Posterior cingulate gyrus (tissue), 11 donors: Measurements from ENCODE around the gene KANSL2.
"Not testable (repeated sequence)": the region's sequence is repeated elsewhere in the genome, so short reads cannot be mapped to it uniquely, and the experiment has no call there.

ENCODE experiments used
- DNase-seq, 10 donors: peaks; one replicate each; pipeline versions ENCODE4 v3.0.0 to v3.0.0-alpha.2; 2020 to 2021; ENCODE audit warnings: mixed read lengths in 3 of 10
- intact Hi-C: fragments of 100-400 bp; cut with DNase I; formaldehyde crosslinking; loops from one replicate; pipeline ENCODE4 v1.15.1; 2023

KANSL2 gene

GRCh38 chr12:48686615-48687334 lies 4.7 kb upstream of the KANSL2 start:
- intact Hi-C loops = no loop called here
- DNase-seq = no peak

- no peak for DNase-seq
- intact Hi-C loops = no loop called here
Observed at GRCh38 chr12:48686037-48686595, 4.1 kb upstream of the KANSL2 start.

- intact Hi-C loops = loop anchor here (5.0 kb wide), 1 partner anchor 34 kb away; the partner anchor contains the start of gene CCNT1
- DNase-seq = no peak
Observed at GRCh38 chr12:48683534-48683933, 1.5 kb upstream of the KANSL2 start.

GRCh38 chr12:48682927-48683326 lies 889 bp upstream of the KANSL2 start:
- intact Hi-C loops = loop anchor here (5.0 kb wide), 1 partner anchor 34 kb away; the partner anchor contains the start of gene CCNT1
- DNase-seq = no peak

- intact Hi-C loops = loop anchor here (5.0 kb wide), 1 partner anchor 35 kb away; the partner anchor contains the start of gene CCNT1
Observed at GRCh38 chr12:48682533-48682905, 481 bp upstream of the KANSL2 start.

GRCh38 chr12:48681399-48681709 lies 684 bp downstream of the KANSL2 start:
- intact Hi-C loops = loop anchor here (5.0 kb wide), 1 partner anchor 36 kb away; the partner anchor contains the start of gene CCNT1
- DNase-seq = no peak

More at GRCh38 chr12:48682533-48682905, 481 bp upstream of the KANSL2 start:
- not testable (repeated sequence) for DNase-seq

- DNase-seq = no peak
- intact Hi-C loops = loop anchor here (5.0 kb wide), 1 partner anchor 36 kb away; the partner anchor contains the start of gene CCNT1
Observed at GRCh38 chr12:48680861-48681260, 1.2 kb downstream of the KANSL2 start.

- no peak for DNase-seq
- intact Hi-C loops = no loop called here
Observed at GRCh38 chr12:48678551-48679185, 3.4 kb downstream of the KANSL2 start.

- DNase-seq = no peak
- intact Hi-C loops = no loop called here
Observed at GRCh38 chr12:48671231-48671856, 10.7 kb downstream of the KANSL2 start.

- intact Hi-C loops = no loop called here
Observed at GRCh38 chr12:48668996-48669395, 13.0 kb downstream of the KANSL2 start.

GRCh38 chr12:48659863-48660262 lies 22.2 kb downstream of the KANSL2 start:
- intact Hi-C loops = no loop called here
- DNase-seq = no peak

More at GRCh38 chr12:48668996-48669395, 13.0 kb downstream of the KANSL2 start:
- no peak for DNase-seq

GRCh38 chr12:48651681-48652080 lies 30.4 kb downstream of the KANSL2 start:
- DNase-seq = no peak
- intact Hi-C loops = no loop called here

- intact Hi-C loops, DNase-seq: not testable (repeated sequence)
Observed at GRCh38 chr12:48645354-48645753, 36.7 kb downstream of the KANSL2 start.

- intact Hi-C loops = no loop called here
- no peak for DNase-seq
Observed at GRCh38 chr12:48643011-48643410, 39.0 kb downstream of the KANSL2 start.

GRCh38 chr12:48641752-48642555 lies 40.1 kb downstream of the KANSL2 start:
- intact Hi-C loops, DNase-seq: not testable (repeated sequence)

GRCh38 chr12:48640854-48641253 lies 41.2 kb downstream of the KANSL2 start:
- no peak for DNase-seq
- intact Hi-C loops = no loop called here

- intact Hi-C loops = no loop called here
- DNase-seq = no peak
Observed at GRCh38 chr12:48640428-48640827, 41.6 kb downstream of the KANSL2 start.

- intact Hi-C loops = no loop called here
- no peak for DNase-seq
Observed at GRCh38 chr12:48631071-48631470, 51.0 kb downstream of the KANSL2 start.

GRCh38 chr12:48630346-48630745 lies 51.7 kb downstream of the KANSL2 start:
- no peak for DNase-seq
- intact Hi-C loops = no loop called here

GRCh38 chr12:48629541-48629940 lies 52.5 kb downstream of the KANSL2 start:
- no peak for DNase-seq
- intact Hi-C loops = no loop called here
